Uterus (tissue), 4 donors: ENCODE measurements around the gene FBXO40. TPM values are rescaled to one million over a fixed set of nuclear protein-coding genes. Genes with fewer than 3 reads are reported as not detected.

ENCODE experiments used
- DNase-seq, 2 donors: peaks; one replicate each; pipeline ENCODE4 v3.0.0-alpha.2; 2019 to 2020
- H3K27ac ChIP-seq, 2 donors: fragments of 200-600 bp; sonication (generic); 1 replicate in 1 of 2; 2 replicates in 1 of 2; pipeline ENCODE4 v1.5.1; 2016 to 2018
- H3K27me3 ChIP-seq, 2 donors: fragments of 200-600 bp; sonication (generic); one replicate each; pipeline ENCODE4 v1.5.1; 2018 to 2019; ENCODE audit warnings: control low read depth in 1 of 2
- H3K36me3 ChIP-seq, 2 donors: fragments of 200-600 bp; sonication (generic); one replicate each; pipeline ENCODE4 v1.5.1; 2019; ENCODE audit warnings: control low read depth in 1 of 2
- H3K4me1 ChIP-seq, 2 donors: fragments of 200-600 bp; sonication (generic); one replicate each; pipeline ENCODE4 v1.5.1; 2018 to 2019; ENCODE audit warnings: control low read depth in 1 of 2
- H3K4me3 ChIP-seq, 2 donors: fragments of 200-600 bp; sonication (generic); 1 replicate in 1 of 2; 2 replicates in 1 of 2; pipeline ENCODE4 v1.5.1; 2018 to 2019; ENCODE audit warnings: mild to moderate bottlenecking in 1 of 2
- H3K9me3 ChIP-seq, 2 donors: fragments of 200-600 bp; sonication (generic); one replicate each; pipeline ENCODE4 v1.5.1; 2019; ENCODE audit warnings: control low read depth in 1 of 2
- POLR2A ChIP-seq, 2 donors: fragments of 450-650 bp; IDR thresholded peaks; one replicate each; pipeline ENCODE4 v1.6.1; 2016; ENCODE audit warnings: antibody characterized with exemption in 2 of 2, mild to moderate bottlenecking in 1 of 2, moderate library complexity in 1 of 2
- intact Hi-C: fragments of 100-400 bp; cut with DNase I; formaldehyde crosslinking; loops from one replicate; pipeline ENCODE4 v1.15.1; 2023; ENCODE audit warnings: low total_unique reads
- total RNA-seq, 4 donors: library from RNA; depleted of rRNA in 3 of 4; stranded (reverse); fragments of >200 nt in 3 of 4; gene quantifications; one replicate each; pipeline versions ENCODE4 v1.1.0 to v1.2.4, GENCODE V29; 2014 to 2023
- TF ChIP-seq, protein P1 (sequence below), 4 experiments: fragments of 200-600 bp in 2 of 4; fragments of 450-650 bp in 2 of 4; sonication (generic) in 2 of 4; IDR thresholded peaks; one replicate each; pipeline ENCODE4 v1.5.1; 2016 to 2019; ENCODE audit warnings: antibody characterized with exemption in 4 of 4, mild to moderate bottlenecking in 2 of 4, moderate library complexity in 1 of 4
- donor health status: DM: yes; HTN: yes; CAD: no.

FBXO40 gene
- total RNA-seq, 4 donors from 2014 or later, result 0.06 to 0.21 TPM; not detected in 2

DNA sequence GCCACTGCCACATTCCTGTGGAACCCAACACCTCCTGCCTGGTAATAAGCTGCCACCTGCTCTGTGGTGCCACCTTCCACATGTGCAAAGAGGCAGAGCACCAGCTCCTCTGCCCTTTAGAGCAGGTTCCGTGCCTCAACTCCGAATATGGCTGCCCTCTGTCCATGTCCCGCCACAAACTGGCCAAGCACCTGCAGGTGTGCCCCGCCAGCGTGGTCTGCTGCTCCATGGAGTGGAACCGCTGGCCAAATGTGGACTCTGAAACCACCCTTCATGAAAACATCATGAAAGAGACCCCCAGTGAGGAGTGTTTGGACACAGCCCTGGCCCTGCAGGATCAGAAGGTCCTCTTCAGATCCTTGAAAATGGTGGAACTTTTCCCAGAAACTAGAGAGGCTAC lies 28.3 kb downstream of the FBXO40 start:
- DNase-seq, result no peak
- Histone ChIP-seq H3K4me3 (no peak overlapping the region), H3K27ac (no peak overlapping the region), H3K9me3 (no peaks in the 10 kb centered on the region), H3K27me3 (no peaks in the 10 kb centered on the region), H3K36me3 (no peaks in the 10 kb centered on the region), H3K4me1 (no peaks in the 10 kb centered on the region)
- intact Hi-C loops, result no loop called here
- TF ChIP-seq, protein P1, sequence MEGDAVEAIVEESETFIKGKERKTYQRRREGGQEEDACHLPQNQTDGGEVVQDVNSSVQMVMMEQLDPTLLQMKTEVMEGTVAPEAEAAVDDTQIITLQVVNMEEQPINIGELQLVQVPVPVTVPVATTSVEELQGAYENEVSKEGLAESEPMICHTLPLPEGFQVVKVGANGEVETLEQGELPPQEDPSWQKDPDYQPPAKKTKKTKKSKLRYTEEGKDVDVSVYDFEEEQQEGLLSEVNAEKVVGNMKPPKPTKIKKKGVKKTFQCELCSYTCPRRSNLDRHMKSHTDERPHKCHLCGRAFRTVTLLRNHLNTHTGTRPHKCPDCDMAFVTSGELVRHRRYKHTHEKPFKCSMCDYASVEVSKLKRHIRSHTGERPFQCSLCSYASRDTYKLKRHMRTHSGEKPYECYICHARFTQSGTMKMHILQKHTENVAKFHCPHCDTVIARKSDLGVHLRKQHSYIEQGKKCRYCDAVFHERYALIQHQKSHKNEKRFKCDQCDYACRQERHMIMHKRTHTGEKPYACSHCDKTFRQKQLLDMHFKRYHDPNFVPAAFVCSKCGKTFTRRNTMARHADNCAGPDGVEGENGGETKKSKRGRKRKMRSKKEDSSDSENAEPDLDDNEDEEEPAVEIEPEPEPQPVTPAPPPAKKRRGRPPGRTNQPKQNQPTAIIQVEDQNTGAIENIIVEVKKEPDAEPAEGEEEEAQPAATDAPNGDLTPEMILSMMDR (IDR thresholded peaks at IDR 0.05), result no peak
- TF ChIP-seq POLR2A (IDR thresholded peaks at IDR 0.05), result no peak

DNA sequence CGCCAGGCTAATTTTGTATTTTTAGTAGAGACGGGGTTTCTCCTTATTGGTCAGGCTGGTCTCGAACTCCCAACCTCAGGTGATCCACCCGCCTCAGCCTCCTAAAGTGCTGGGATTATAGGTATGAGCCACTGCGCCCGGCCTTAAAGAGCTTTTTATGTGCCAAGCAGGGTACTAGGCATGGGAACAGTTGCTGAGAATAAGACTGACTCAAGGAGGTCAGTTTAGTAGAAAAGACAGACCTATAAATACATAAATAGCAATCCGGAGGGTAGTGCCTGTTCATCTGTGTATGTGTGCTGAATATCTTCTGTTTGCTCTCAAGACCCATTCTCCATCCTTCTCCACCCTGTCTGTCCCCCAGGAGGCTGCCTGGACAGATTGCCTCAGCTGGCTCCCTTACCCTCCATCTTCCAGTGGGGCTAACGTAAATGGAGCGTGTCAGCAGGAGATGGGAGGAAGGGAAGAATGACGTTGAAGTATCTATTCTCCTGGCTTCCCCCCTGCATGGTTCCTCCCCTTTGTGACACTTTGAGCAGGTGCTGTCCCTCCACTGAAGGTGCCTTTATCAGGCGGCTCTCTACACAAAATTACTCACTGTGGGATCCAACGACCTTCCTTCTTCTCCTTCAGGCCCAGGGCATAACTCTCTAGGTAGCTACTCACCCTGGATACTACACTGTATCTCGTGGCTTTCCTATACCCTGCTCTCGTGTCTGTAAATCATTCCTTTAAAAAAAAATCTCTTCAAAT lies 31.1 kb downstream of the FBXO40 start:
- Histone ChIP-seq H3K4me1 (no peaks in the 10 kb centered on the region), H3K36me3 (no peaks in the 10 kb centered on the region), H3K9me3 (no peaks in the 10 kb centered on the region), H3K27ac (no peak overlapping the region), H3K27me3 (no peaks in the 10 kb centered on the region), H3K4me3 (no peak overlapping the region)
- TF ChIP-seq, protein P1 (IDR thresholded peaks at IDR 0.05), result no peak
- intact Hi-C loops, result no loop called here
- DNase-seq, result no peak

DNA sequence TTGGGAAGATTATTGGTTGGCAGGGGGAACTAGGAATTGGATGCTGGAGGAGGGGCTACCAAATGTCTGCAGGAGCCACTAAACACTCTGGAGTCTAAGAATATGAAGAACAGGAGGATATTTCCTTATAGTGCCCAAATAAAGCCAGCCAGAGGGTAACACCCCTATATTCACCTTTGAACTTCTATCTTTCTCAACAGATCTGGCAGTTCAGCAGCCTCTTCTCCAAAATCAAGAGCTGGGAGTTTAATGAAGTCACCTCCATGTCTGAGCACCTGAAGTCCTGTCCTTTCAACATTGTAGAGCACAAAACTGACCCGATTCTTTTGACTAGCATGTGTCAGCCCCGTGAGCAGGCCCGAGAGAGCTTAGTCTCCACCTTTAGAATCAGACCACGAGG lies 33.3 kb downstream of the FBXO40 start:
- Histone ChIP-seq H3K27ac (no peak overlapping the region), H3K36me3 (no peaks in the 10 kb centered on the region), H3K9me3 (no peaks in the 10 kb centered on the region), H3K27me3 (no peaks in the 10 kb centered on the region), H3K4me3 (no peak overlapping the region), H3K4me1 (no peaks in the 10 kb centered on the region)
- intact Hi-C loops, result no loop called here
- TF ChIP-seq POLR2A (IDR thresholded peaks at IDR 0.05), result no peak
- TF ChIP-seq, protein P1 (IDR thresholded peaks at IDR 0.05), result no peak
- no peak for DNase-seq

DNA sequence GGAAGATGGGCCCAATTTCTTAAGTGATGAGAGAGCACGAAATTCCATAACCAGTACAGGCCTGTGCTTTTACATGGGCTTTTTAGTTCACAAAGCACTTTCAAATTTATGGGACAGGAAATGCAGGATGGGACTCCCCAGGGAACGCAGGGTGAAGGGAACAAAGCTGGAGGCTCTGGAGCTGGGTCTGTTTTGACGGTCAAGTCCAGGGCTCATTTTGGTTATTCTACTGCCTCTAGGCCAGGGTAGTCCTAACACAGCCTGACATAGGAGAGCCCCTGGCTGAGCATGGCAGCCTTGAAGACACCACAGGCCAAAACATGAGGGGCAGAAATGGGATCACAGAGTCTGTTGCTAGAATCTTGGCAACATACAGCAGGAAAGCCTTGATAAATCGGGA lies 34.0 kb downstream of the FBXO40 start:
- Histone ChIP-seq H3K4me3 (no peak overlapping the region), H3K9me3 (no peaks in the 10 kb centered on the region), H3K4me1 (no peaks in the 10 kb centered on the region), H3K36me3 (no peaks in the 10 kb centered on the region), H3K27me3 (no peaks in the 10 kb centered on the region), H3K27ac (no peak overlapping the region)
- no peak for TF ChIP-seq POLR2A (IDR thresholded peaks at IDR 0.05)
- TF ChIP-seq, protein P1 (IDR thresholded peaks at IDR 0.05), result no peak
- no peak for DNase-seq
- intact Hi-C loops, result no loop called here

GRCh38 chr3:121627622-121628021 lies 34.4 kb downstream of the FBXO40 start:
- Histone ChIP-seq H3K27ac (no peak overlapping the region), H3K4me3 (no peak overlapping the region), H3K4me1 (no peaks in the 10 kb centered on the region), H3K9me3 (no peaks in the 10 kb centered on the region), H3K27me3 (no peaks in the 10 kb centered on the region), H3K36me3 (no peaks in the 10 kb centered on the region)
- intact Hi-C loops, result no loop called here
- TF ChIP-seq POLR2A (IDR thresholded peaks at IDR 0.05), result no peak
- TF ChIP-seq, protein P1 (IDR thresholded peaks at IDR 0.05), result no peak
- no peak for DNase-seq
